Measurements from ENCODE around the gene TTC12.

Gene TTC12

DNA sequence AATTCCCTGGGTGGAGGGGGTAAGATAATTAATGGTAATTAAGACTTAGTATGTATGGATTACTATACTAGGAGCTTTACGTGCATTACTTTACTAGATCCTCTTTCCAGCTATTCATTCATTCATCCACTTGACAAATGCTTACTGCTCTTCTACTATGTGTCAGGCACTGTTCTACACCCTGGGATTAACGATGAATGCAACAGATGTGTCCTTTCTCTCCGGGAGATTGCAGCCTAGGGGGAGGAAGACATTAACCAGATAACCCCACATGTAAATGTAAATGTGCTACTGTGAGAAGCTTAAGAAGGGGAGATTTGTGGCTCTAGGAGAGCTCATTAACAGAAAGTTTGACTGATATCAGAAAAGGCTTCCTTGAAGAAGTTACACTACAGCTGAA lies 74.9 kb downstream of the TTC12 start:
- no peak for DNase-seq (ENCODE audit: low read depth)
- no peak overlapping the region for H3K4me3 ChIP-seq (ENCODE audit: low read length)

DNA sequence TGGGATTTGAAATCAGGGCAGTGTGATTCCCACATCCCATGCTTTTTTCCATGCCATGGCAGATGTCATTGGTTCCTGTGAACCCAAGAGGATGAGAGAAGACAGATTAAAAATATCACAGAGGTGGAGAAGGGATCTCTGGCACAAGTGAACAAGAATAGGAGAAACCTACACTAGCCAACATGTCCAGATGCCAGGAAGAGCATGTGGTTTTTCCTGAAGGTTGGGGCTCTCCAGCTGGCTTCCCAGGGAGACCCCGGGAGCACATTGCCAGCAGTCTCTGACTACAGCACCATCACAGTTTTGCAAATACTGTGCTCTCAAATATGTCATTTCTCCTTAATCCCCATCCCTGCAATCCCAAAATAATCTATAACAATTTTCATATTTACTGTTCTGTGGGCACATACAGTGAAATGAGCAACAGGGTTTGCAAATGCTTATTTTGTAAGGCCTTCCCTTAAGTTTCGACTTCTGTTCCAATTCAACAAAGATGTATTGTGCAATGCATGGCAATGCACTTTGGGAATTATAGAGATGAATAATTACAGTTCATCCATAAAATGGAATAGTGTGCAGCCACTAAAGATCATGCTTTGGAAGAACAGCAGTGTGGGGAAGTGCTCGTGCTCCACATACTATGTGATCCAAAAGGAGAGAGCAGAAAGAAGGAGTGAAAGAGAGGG lies 78.0 kb downstream of the TTC12 start:
- DNase-seq (ENCODE audit: low read depth), result no peak
- no peak overlapping the region for H3K4me3 ChIP-seq (ENCODE audit: low read length)
- TF ChIP-seq, protein P1, sequence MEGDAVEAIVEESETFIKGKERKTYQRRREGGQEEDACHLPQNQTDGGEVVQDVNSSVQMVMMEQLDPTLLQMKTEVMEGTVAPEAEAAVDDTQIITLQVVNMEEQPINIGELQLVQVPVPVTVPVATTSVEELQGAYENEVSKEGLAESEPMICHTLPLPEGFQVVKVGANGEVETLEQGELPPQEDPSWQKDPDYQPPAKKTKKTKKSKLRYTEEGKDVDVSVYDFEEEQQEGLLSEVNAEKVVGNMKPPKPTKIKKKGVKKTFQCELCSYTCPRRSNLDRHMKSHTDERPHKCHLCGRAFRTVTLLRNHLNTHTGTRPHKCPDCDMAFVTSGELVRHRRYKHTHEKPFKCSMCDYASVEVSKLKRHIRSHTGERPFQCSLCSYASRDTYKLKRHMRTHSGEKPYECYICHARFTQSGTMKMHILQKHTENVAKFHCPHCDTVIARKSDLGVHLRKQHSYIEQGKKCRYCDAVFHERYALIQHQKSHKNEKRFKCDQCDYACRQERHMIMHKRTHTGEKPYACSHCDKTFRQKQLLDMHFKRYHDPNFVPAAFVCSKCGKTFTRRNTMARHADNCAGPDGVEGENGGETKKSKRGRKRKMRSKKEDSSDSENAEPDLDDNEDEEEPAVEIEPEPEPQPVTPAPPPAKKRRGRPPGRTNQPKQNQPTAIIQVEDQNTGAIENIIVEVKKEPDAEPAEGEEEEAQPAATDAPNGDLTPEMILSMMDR (conservative IDR thresholded peaks at IDR 0.05; ENCODE audit: low read length), result no peak

More for the DNA sequence above, 74.9 kb downstream of the TTC12 start:
- TF ChIP-seq, protein P1 (conservative IDR thresholded peaks at IDR 0.05; ENCODE audit: low read length), result no peak

DNA sequence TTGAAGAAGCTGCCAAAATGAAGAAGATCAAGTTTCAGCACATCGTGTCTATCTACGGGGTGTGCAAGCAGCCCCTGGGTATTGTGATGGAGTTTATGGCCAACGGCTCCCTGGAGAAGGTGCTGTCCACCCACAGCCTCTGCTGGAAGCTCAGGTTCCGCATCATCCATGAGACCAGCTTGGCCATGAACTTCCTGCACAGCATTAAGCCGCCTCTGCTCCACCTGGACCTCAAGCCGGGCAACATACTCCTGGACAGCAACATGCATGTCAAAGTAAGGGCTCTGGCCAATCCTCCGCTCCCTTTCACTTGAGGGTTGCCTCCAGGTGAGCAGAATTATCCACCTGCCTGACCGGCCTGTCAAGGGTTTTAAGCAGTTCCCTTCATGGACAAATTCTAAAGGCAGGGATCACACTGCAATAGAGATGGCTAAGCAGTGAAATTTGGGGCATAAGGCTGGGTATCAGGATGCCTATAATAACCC lies 79.2 kb downstream of the TTC12 start:
- H3K4me3 ChIP-seq (ENCODE audit: low read length), result no peak overlapping the region
- DNase-seq (ENCODE audit: low read depth), result no peak
- TF ChIP-seq, protein P1 (conservative IDR thresholded peaks at IDR 0.05; ENCODE audit: low read length), result no peak

GRCh38 chr11:113394919-113395318 lies 80.5 kb downstream of the TTC12 start:
- no peak overlapping the region for H3K4me3 ChIP-seq (ENCODE audit: low read length)
- TF ChIP-seq, protein P1 (conservative IDR thresholded peaks at IDR 0.05; ENCODE audit: low read length), result no peak
- no peak for DNase-seq (ENCODE audit: low read depth)

GRCh38 chr11:113395782-113396336 lies 81.5 kb downstream of the TTC12 start:
- no peak for DNase-seq (ENCODE audit: low read depth)
- H3K4me3 ChIP-seq (ENCODE audit: low read length), result no peak overlapping the region
- TF ChIP-seq, protein P1 (conservative IDR thresholded peaks at IDR 0.05; ENCODE audit: low read length), result no peak

- TF ChIP-seq, protein P1 (conservative IDR thresholded peaks at IDR 0.05; ENCODE audit: low read length), result no peak
- no peak overlapping the region for H3K4me3 ChIP-seq (ENCODE audit: low read length)
- DNase-seq (ENCODE audit: low read depth), result no peak
Observed at GRCh38 chr11:113396690-113397089, 82.3 kb downstream of the TTC12 start.

DNA sequence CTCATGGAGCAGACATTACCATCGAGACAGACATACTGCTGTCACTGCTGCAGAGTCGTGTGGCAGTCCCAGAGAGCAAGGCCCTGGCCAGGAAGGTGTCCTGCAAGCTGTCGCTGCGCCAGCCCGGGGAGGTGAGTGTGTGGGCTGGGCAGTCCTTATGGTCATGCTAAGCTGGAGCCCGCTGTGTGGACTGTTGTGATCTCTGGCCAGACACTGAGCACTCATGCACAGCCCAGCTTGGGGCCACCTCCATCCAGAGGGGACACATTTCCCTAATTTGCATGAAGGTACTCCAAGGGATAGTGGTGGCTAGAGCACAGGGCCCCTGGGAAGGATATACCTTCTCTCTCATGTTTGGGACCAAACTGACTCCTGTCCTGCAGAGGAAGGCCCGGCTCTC lies 82.8 kb downstream of the TTC12 start:
- H3K4me3 ChIP-seq (ENCODE audit: low read length), result no peak overlapping the region
- TF ChIP-seq, protein P1 (conservative IDR thresholded peaks at IDR 0.05; ENCODE audit: low read length), result no peak
- DNase-seq (ENCODE audit: low read depth), result no peak
